ENCODE results near the gene OPRM1. TPM values are rescaled to one million over a fixed set of nuclear protein-coding genes. Genes with fewer than 3 reads are reported as not detected.

Gene OPRM1
- total and polyA plus RNA-seq, 4 donors, result 2.5 to 20.9 (median 2.7) TPM

- Histone ChIP-seq H3K27ac (ENCODE audit: low read depth, low read length) (no peak overlapping the region), H3K4me3 (ENCODE audit: low read depth, low read length) (no peak overlapping the region), H3K4me1 (ENCODE audit: control insufficient read depth, insufficient read depth, low read length) (no peaks in the 10 kb centered on the region), H3K36me3 (ENCODE audit: control insufficient read depth, insufficient read depth, low read length) (no peaks in the 10 kb centered on the region), H3K9me3 (ENCODE audit: control insufficient read depth, insufficient read depth, low read length) (no peaks in the 10 kb centered on the region), H3K27me3 (ENCODE audit: control insufficient read depth, insufficient read depth, low read length) (no peaks in the 10 kb centered on the region)
- no CpG with 5 or more reads among the region's 3 CpGs for WGBS (ENCODE audit: insufficient coverage)
- DNase-seq (ENCODE audit: low read depth in 4 of 6, low spot score in 6 of 6), result no peak
Measured at GRCh38 chr6:154096834-154097233, 57.8 kb downstream of the OPRM1 start.

- Histone ChIP-seq H3K27ac (ENCODE audit: low read depth, low read length) (no peak overlapping the region), H3K27me3 (ENCODE audit: control insufficient read depth, insufficient read depth, low read length) (no peaks in the 10 kb centered on the region), H3K4me1 (ENCODE audit: control insufficient read depth, insufficient read depth, low read length) (no peaks in the 10 kb centered on the region), H3K4me3 (ENCODE audit: low read depth, low read length) (no peak overlapping the region), H3K9me3 (ENCODE audit: control insufficient read depth, insufficient read depth, low read length) (no peaks in the 10 kb centered on the region), H3K36me3 (ENCODE audit: control insufficient read depth, insufficient read depth, low read length) (no peaks in the 10 kb centered on the region)
- no peak for DNase-seq (ENCODE audit: low read depth in 4 of 6, low spot score in 6 of 6)
- WGBS (ENCODE audit: insufficient coverage), result 95% methylated on average over 3 of the region's 4 CpGs
Measured at GRCh38 chr6:154099211-154099610, 60.2 kb downstream of the OPRM1 start.

- no peaks in the 10 kb centered on the region for H3K9me3 ChIP-seq (ENCODE audit: control insufficient read depth, insufficient read depth, low read length)
- DNase-seq (ENCODE audit: low read depth in 4 of 6, low spot score in 6 of 6), result no peak
- H3K27me3 ChIP-seq (ENCODE audit: control insufficient read depth, insufficient read depth, low read length), result no peaks in the 10 kb centered on the region
- H3K4me1 ChIP-seq (ENCODE audit: control insufficient read depth, insufficient read depth, low read length), result no peaks in the 10 kb centered on the region
- no peak overlapping the region for H3K4me3 ChIP-seq (ENCODE audit: low read depth, low read length)
- 100% methylated on average over 1 of the region's 2 CpGs for WGBS (ENCODE audit: insufficient coverage)
- H3K36me3 ChIP-seq (ENCODE audit: control insufficient read depth, insufficient read depth, low read length), result no peaks in the 10 kb centered on the region
- no peak overlapping the region for H3K27ac ChIP-seq (ENCODE audit: low read depth, low read length)
Measured at GRCh38 chr6:154106251-154106650, 67.2 kb downstream of the OPRM1 start.

GRCh38 chr6:154111025-154111424 lies 72.0 kb downstream of the OPRM1 start:
- WGBS (ENCODE audit: insufficient coverage), result no CpG with 5 or more reads among the region's 1 CpG
- H3K4me1 ChIP-seq (ENCODE audit: control insufficient read depth, insufficient read depth, low read length), result no peaks in the 10 kb centered on the region
- DNase-seq (ENCODE audit: low read depth in 4 of 6, low spot score in 6 of 6), result no peak
- no peak overlapping the region for H3K27ac ChIP-seq (ENCODE audit: low read depth, low read length)
- no peak overlapping the region for H3K4me3 ChIP-seq (ENCODE audit: low read depth, low read length)
- H3K27me3 ChIP-seq (ENCODE audit: control insufficient read depth, insufficient read depth, low read length), result no peaks in the 10 kb centered on the region
- H3K9me3 ChIP-seq (ENCODE audit: control insufficient read depth, insufficient read depth, low read length), result no peaks in the 10 kb centered on the region
- H3K36me3 ChIP-seq (ENCODE audit: control insufficient read depth, insufficient read depth, low read length), result no peaks in the 10 kb centered on the region

GRCh38 chr6:154112181-154112809 lies 73.3 kb downstream of the OPRM1 start:
- no peak overlapping the region for H3K27ac ChIP-seq (ENCODE audit: low read depth, low read length)
- 100% methylated on average over 1 of the region's 2 CpGs for WGBS (ENCODE audit: insufficient coverage)
- no peak for DNase-seq (ENCODE audit: low read depth in 4 of 6, low spot score in 6 of 6)
- no peak overlapping the region for H3K4me3 ChIP-seq (ENCODE audit: low read depth, low read length)
- H3K9me3 ChIP-seq (ENCODE audit: control insufficient read depth, insufficient read depth, low read length), result no peaks in the 10 kb centered on the region
- no peaks in the 10 kb centered on the region for H3K27me3 ChIP-seq (ENCODE audit: control insufficient read depth, insufficient read depth, low read length)
- no peaks in the 10 kb centered on the region for H3K36me3 ChIP-seq (ENCODE audit: control insufficient read depth, insufficient read depth, low read length)
- no peaks in the 10 kb centered on the region for H3K4me1 ChIP-seq (ENCODE audit: control insufficient read depth, insufficient read depth, low read length)

GRCh38 chr6:154113392-154113791 lies 74.4 kb downstream of the OPRM1 start:
- H3K36me3 ChIP-seq (ENCODE audit: control insufficient read depth, insufficient read depth, low read length), result no peaks in the 10 kb centered on the region
- H3K9me3 ChIP-seq (ENCODE audit: control insufficient read depth, insufficient read depth, low read length), result no peaks in the 10 kb centered on the region
- DNase-seq (ENCODE audit: low read depth in 4 of 6, low spot score in 6 of 6), result no peak
- H3K27ac ChIP-seq (ENCODE audit: low read depth, low read length), result no peak overlapping the region
- WGBS (ENCODE audit: insufficient coverage), result 100% methylated on average over 3 of the region's 3 CpGs
- no peaks in the 10 kb centered on the region for H3K4me1 ChIP-seq (ENCODE audit: control insufficient read depth, insufficient read depth, low read length)
- H3K27me3 ChIP-seq (ENCODE audit: control insufficient read depth, insufficient read depth, low read length), result no peaks in the 10 kb centered on the region
- H3K4me3 ChIP-seq (ENCODE audit: low read depth, low read length), result no peak overlapping the region

DNA sequence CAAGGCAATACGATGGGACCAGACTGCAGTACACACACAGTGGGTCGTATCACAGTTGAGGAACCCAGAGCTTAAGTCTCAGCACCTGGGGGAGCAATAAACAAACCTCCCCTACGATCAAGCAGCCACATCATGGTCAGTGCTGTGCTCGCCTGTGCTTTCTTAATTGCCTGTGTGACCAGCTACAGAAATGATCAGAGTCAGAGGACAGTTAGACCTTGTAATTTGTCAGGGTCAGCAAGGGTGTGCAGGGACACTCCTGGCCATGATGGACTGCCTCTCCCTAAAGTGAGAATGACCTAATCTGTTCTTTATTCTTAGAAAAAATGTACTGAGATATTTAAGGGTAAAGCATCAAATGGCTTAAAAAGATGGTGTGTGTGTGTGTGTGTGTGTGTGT lies 78.4 kb downstream of the OPRM1 start:
- Histone ChIP-seq H3K9me3 (ENCODE audit: control insufficient read depth, insufficient read depth, low read length) (no peaks in the 10 kb centered on the region), H3K27ac (ENCODE audit: low read depth, low read length) (no peak overlapping the region), H3K27me3 (ENCODE audit: control insufficient read depth, insufficient read depth, low read length) (no peaks in the 10 kb centered on the region), H3K4me1 (ENCODE audit: control insufficient read depth, insufficient read depth, low read length) (no peaks in the 10 kb centered on the region), H3K4me3 (ENCODE audit: low read depth, low read length) (no peak overlapping the region), H3K36me3 (ENCODE audit: control insufficient read depth, insufficient read depth, low read length) (no peaks in the 10 kb centered on the region)
- DNase-seq (ENCODE audit: low read depth in 4 of 6, low spot score in 6 of 6), result no peak
- WGBS (ENCODE audit: insufficient coverage), result 61% methylated on average over 4 of the region's 4 CpGs

GRCh38 chr6:154122195-154122925 lies 83.3 kb downstream of the OPRM1 start:
- Histone ChIP-seq H3K27me3 (ENCODE audit: control insufficient read depth, insufficient read depth, low read length) (no peaks in the 10 kb centered on the region), H3K4me1 (ENCODE audit: control insufficient read depth, insufficient read depth, low read length) (no peaks in the 10 kb centered on the region), H3K36me3 (ENCODE audit: control insufficient read depth, insufficient read depth, low read length) (no peaks in the 10 kb centered on the region), H3K4me3 (ENCODE audit: low read depth, low read length) (no peak overlapping the region), H3K27ac (ENCODE audit: low read depth, low read length) (peak overlapping the region; percentile 6), H3K9me3 (ENCODE audit: control insufficient read depth, insufficient read depth, low read length) (peaks cover 2% of the 10 kb centered on the region)
- no CpG with 5 or more reads among the region's 2 CpGs for WGBS (ENCODE audit: insufficient coverage)
- DNase-seq (ENCODE audit: low read depth in 4 of 6, low spot score in 6 of 6), result no peak

GRCh38 chr6:154123155-154123956 lies 84.3 kb downstream of the OPRM1 start:
- no peaks in the 10 kb centered on the region for H3K36me3 ChIP-seq (ENCODE audit: control insufficient read depth, insufficient read depth, low read length)
- peak overlapping the region; percentile 68 for H3K27ac ChIP-seq (ENCODE audit: low read depth, low read length)
- 68% methylated on average over 4 of the region's 8 CpGs for WGBS (ENCODE audit: insufficient coverage)
- no peaks in the 10 kb centered on the region for H3K27me3 ChIP-seq (ENCODE audit: control insufficient read depth, insufficient read depth, low read length)
- H3K4me3 ChIP-seq (ENCODE audit: low read depth, low read length), result no peak overlapping the region
- H3K4me1 ChIP-seq (ENCODE audit: control insufficient read depth, insufficient read depth, low read length), result no peaks in the 10 kb centered on the region
- peaks cover 2% of the 10 kb centered on the region for H3K9me3 ChIP-seq (ENCODE audit: control insufficient read depth, insufficient read depth, low read length)
- peak in 2 of 6 donors; percentile 2 to 53 for DNase-seq (ENCODE audit: low read depth in 4 of 6, low spot score in 6 of 6)
